Left lobe of liver (tissue), 2 donors: ENCODE measurements around the gene LILRB3. TPM values are rescaled to one million over a fixed set of nuclear protein-coding genes. Genes with fewer than 3 reads are reported as not detected.
"Not testable (repeated sequence)": the region's sequence is repeated elsewhere in the genome, so short reads cannot be mapped to it uniquely, and the experiment has no call there.

Source experiments
- ATAC-seq: fragments of 200-7000 bp; cut with Tn5 transposase; one replicate; pipeline ENCODE4 v1.9.1; 2020; ENCODE audit warnings: mild to moderate bottlenecking, moderate library complexity
- DNase-seq: peaks from one replicate; pipeline ENCODE4 v3.0.0-alpha.2; 2020; ENCODE audit warnings: low spot score
- total RNA-seq: library from RNA; stranded (reverse); gene quantifications from one replicate; pipeline ENCODE4 v1.2.1, GENCODE V29; 2021
- donor health status: DM: no; HTN: no; CAD: no; lungs with moderate emphysema.
- donor health status: DM: no; HTN: yes; CAD: no.

LILRB3 gene
- total RNA-seq, 1 donor from 2014 or later = 1.2 TPM

DNA sequence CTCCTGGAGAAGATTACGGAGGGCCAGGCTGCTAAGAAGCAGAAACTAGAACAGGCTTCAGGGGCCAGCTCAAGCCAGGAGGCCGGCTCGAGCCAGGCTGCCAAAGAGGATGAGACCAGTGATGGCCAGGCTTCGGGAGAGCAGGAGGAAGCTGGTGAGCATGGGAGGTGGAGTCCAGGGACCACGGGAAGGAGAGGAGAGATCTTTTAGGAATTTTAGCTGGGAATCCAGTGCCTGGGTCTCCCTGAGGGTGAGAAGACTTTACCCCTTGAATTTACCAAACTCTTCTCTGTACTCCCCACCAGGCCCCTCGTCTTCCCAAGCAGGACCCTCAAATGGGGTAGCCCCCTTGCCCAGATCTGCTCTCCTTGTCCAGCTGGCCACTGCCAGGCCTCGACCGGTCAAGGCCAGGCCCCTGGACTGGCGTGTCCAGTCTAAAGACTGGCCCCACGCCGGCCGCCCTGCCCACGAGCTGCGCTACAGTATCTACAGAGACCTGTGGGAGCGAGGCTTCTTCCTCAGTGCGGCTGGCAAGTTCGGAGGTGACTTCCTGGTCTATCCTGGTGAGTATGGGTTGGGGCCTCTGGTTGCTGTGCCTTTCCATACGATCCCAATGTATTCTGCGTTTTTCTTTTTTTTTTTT, 30.9 kb downstream of the LILRB3 start:
- DNase-seq (no peak), ATAC-seq (no peak)

DNA sequence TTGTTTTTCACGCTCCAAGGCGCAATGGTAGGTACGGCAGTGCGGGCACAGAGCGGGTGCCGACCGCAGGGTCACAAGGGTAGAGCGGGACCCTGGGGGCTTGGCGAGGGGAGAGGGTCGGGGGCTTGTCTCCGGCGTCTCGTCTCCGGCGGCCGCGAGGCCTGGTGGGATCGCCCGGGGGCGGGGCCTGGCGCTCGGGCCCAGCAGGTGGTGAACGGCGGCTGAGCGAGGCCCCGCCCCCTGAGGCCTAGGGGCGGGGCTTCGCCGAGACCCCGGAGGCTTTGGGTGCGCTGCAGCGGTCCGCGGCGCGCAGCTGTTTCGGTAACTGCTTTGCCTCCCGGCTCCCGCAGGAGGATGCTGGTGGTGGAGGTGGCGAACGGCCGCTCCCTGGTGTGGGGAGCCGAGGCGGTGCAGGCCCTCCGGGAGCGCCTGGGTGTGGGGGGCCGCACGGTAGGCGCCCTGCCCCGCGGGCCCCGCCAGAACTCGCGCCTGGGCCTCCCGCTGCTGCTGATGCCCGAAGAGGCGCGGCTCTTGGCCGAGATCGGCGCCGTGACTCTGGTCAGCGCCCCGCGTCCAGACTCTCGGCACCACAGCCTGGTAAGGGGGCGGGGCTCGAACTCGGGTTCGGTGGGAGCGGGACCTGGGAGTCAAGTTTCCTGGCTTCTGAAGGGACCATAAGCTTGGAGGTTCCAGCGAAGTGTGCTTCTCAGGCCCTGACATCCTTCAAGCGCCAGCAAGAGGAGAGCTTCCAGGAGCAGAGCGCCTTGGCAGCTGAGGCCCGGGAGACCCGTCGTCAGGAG, 31.6 kb downstream of the LILRB3 start, which contains the start of gene TSEN34:
Gene TSEN34 (plus strand): TSS at position 298 of the 800 bp plus-strand sequence. CDS start 57 bp downstream, at position 355.
- DNase-seq (peak; percentile 92), ATAC-seq (peak; percentile 61)

DNA sequence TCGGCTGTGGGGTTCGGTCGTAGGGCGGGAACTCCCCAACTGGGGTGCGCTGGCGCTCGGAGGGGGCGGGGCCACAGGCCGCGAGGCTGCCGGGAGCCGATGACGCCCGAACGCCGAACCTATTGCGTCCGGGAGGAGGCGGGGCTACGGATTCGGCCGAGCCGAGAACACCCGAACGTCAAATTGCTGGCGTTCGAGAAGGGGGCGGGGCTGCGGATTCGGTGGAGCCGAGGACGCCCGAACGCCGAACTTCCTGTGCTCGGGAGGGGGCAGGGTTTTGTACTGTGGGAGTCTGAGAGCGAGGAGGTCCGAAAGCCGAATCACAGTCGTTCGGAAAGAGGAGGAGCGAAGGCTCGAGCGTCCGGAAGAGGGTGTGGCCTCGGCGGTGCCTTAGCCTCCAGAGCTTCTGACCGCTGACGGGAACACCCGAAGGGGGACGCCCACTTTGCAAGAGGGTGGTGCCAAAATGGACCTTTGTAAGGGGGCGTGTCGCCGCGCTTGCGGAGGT, 32.2 kb downstream of the LILRB3 start:
- peak; percentile 69 for ATAC-seq
- DNase-seq = peak; percentile 100

DNA sequence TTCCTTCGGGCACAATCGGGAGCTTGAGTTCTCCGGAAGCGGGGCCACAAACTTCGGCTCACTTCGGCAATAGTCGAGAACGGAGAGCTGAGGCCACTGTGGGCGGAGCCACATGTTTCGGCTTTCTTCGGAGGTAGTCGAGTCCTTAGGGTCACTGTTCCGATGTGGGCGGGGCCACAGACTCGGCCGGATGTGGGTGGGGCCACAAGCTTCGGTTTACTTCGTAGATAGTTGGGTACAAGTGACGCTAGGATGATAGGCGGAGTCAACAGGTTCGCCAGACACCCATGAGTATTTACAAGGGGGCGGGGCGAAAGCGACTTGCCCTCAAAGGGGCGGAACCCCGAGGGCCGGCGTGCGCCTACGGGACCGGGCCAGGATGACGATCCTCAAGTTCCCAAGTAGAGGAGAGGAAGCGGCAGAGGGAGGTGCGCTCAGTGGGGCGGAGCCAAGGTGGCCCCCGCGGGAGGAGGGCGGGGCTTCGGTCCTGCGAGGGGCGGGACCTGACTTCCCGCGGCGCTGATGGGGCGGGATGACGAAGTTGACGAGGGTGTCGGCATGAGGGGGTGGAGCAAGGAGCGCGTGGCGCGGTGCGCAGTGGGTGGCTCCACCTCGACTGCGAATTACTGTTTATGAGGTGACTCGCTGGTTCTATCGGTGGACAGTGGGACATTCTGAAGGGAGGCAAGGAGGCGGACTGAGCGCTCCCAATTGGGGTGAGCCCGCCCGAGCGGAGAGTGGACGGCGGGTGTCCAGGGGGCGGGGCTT, 32.9 kb downstream of the LILRB3 start:
- DNase-seq (peak; percentile 100), ATAC-seq (peak; percentile 71)

DNA sequence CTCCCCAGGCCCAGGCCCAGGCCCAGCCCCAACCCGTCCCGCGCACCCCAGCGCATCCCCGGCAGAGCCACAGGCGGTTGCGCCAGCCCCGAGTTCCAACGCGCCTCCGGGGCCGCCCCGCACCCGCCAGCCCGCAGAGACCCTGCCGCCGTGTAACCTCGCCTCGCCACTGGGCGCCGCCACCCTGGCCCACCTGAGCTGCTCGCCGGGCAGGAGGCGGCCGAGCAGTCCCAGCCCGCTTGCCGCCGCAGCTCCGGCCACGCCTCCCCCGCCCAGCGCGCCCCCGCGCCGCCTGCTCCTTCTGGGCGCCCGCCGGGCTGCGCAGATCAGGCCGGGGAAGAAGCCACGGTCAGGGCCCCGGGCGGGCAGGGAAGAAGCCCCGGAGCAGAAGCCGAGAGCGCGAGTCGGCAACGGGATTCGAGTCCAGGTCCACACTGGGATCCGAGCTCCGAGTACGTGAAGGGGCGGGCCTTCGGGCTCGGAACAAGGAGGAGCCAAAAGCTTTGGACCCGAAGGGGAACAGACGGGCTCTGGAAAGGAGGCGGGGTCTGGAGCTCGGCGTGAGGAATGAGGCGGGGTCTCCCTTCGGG, 33.6 kb downstream of the LILRB3 start, which contains the start of gene MBOAT7:
Gene MBOAT7 (minus strand): TSS at position 436 of the 590 bp plus-strand sequence. CDS start 1,072 bp downstream, outside the sequence.
- DNase-seq = no peak
- ATAC-seq = peak; percentile 50

DNA sequence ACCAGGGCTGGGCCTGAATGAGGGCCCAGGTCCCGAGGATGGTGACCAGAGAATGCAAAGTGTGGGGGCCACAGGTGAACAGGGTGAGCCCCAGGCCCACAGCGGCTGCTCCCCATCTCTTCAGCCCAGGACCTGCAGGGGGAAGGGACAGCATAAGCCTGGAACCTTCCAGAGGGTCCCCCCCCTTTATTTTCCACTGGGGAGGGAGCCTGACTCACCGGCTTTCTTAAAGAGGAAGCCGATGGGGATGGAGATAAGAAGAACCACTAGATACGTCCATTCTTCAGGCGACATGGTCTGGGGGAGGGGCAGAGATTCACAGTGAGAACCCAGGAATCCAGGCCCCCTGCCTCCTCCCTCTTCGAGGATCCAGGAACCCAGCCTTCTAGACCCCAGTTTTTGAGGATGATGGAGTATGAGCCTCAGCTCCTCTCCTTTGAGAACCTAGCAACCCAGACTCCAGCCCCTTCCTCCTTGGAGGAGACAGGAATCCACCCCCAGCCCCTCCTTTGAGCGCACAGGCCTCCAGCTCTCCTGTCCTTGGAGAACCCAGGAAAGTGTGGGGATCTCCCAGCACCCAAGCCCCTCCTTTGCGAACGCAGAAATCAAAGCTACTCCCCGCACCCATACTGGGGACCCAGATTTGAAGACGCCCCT, 34.5 kb downstream of the LILRB3 start:
- no peak for ATAC-seq
- no peak for DNase-seq

DNA sequence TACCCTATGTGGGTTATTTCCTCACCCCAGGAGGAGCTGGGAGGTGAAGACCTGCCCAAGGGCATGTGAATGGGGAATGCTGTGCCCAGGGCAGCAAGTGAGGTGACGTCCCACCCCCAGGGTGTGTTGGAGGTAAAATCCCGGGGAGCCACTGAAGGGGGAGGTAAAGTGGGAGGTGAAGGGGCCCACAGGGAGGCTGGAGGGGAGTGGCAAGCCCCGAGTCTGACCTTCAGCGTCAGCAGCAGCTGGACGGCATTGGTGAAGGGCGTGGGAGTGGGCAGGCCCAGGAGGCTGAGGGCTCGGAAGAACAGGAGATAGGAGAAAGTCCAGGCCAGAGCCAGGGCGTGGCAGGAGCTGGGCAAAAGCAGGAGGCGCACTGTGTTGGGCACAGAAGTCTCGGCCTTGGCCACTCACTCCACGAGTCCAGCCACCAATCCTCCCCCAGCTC, 35.8 kb downstream of the LILRB3 start:
- ATAC-seq (no peak), DNase-seq (no peak)

DNA sequence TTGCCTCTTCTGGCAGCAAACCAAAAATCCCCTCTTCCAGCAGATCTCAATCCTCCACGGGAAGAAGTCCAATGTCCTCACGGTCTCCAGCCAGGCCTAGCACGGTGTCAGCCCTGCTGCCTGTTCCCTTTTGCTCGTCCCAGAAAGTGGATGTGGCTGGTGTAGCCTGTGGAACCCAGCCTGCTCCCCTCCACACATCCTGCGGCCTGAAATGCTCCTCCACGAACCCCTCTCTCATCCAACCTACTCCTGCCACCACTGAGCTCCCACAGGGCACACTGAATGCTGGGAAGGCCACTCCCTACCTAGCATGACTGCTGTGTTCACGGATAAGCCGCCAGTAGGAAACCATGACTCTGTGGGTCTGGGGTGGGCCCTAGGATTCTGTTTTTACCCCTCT, 36.5 kb downstream of the LILRB3 start:
- ATAC-seq (no peak), DNase-seq (no peak)

DNA sequence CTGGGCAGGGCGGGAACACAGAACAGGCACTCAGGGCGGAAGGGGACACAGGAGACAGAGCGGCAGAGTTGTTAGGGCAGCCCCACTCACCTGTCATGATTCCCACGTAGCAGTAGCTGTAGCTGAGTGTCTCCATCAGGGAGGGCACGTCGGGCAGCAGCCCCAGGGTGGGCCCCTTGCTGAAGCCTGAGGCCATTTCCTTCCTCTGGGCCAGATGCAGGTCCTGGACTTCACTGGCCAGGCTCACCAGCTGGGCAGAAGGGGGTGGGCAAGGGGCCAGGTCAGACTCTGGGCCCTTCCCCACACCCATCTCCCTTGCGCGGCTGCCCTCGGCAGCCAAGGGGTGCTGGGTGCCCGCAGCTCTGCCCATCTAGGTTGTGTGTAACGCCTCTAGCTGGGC, 39.4 kb downstream of the LILRB3 start:
- DNase-seq = no peak
- no peak for ATAC-seq

DNA sequence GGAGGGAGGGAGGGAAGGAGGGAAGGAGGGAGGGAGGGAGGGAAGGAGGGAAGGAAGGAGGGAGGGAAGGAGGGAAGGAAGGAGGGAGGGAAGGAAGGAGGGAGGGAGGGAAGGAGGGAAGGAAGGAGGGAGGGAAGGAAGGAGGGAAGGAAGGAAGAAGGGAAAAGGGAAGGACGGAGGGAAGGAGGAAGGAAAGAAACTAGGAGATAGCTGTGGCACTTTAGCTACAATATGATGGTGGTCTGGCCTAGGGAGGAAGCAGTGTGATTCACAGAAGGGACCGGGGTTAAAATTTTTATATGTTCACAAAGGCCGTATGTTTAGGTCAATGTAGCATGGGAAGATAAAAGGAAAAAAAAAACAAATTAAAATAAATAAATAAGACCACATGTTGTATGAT, 40.9 kb downstream of the LILRB3 start:
- not testable (repeated sequence) for DNase-seq, ATAC-seq

DNA sequence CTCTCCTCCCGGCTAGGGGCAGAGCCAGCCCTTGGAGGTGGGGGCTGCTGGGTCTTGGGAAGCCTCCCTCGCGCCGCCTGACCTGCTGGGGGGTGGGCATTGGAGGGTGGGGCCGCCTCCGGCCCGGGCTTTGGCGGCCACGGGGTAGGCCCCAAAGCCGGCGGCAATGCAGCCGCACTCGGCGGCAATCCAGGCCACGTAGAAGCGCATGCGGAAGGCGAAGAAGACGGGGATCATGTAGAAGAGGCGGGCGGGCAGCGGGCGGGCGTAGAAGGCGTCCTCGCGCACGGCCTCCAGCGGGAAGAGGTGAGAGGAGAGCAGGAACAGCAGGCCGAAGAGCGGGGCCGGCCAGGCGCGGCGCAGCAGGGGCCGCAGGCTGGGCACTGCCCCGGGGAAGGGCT, 42.1 kb downstream of the LILRB3 start:
- ATAC-seq (no peak), DNase-seq (no peak)

DNA sequence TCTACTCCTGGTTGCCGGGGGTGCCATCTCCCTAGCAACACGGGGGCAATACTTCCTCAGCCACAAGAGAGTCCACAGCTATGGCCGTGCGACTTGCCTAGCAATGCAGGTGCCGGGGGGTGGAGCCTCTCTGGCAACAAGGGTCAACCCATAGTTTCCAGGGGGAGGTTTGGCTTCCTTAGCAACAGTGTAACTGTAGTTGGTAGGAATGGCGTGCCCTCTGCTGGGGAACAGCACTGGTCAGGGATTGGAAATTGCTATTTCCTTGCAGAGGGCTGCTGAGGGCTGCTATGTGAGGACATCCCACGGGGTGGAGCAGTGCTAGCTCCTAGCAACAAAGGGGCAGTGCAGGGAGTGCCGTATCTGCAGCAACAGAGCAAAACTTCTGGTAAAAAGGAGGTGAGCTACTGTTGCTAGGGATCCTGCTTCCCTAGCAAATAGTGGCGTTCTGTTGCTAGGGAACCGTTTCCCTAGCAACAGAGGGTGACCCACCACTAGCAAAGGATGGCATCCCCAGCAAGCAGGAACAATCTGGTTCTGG, 42.8 kb downstream of the LILRB3 start:
- DNase-seq = no peak
- no peak for ATAC-seq

DNA sequence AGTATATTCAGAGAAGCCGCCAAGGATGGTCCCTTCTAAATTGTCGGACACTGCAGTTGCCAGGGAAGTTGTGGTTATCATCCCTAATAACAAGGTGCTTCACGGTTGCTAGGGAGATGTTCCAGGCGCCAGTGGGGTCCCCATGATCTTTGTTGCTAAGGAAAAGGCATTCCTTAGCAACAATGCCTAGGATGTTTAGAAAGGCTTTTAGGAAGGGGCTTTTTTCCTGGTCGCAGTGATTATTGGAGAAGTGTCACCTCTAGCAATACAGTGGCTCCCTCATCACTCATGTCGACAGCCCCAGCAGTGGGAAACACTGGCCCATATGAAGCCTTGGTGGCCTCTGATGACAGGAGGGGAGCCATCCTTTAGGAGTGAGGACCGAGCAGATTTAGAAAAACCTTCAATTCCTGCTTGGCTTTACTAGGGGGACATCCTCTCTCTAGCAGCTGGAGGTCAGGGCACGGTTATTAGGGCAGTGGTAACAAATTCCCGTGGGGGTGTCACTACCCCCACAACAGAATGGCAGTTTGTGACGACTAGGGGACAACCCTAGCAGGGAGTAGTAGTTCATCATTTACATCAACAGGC, 43.5 kb downstream of the LILRB3 start:
- DNase-seq (no peak), ATAC-seq (no peak)

DNA sequence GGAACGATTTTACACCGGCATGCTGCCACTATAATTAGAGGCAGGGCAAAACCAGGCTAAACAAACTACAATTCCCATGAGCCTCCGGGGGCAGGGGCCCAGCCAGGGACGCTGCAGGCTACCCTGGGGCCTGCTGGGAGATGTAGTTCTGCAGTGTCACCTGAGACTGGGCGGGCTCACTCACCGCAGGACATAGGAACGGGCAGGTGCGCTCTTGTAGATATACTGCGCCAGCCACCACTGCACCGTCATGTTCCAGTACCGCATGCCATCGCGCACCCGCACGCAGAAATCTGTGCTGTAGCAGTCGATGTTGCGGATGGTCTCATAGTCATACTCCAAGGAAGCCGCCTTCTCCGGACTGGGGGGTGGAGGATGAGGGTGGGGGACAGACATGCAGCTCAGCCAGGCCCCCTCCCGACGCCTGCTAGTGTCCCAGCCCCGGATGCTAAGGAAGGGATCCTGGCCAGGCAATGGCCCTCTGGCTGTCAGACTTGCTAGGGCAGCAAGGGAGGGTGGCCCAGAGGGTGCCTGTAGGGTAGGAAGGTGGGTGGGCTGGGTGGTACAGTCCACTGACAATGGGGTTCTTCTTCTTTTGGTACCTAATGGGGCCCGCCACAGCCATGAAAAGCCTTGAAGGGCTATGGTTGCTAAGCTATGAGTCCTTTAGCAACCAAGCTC, 44.1 kb downstream of the LILRB3 start:
- DNase-seq = no peak
- ATAC-seq = peak; percentile 95

DNA sequence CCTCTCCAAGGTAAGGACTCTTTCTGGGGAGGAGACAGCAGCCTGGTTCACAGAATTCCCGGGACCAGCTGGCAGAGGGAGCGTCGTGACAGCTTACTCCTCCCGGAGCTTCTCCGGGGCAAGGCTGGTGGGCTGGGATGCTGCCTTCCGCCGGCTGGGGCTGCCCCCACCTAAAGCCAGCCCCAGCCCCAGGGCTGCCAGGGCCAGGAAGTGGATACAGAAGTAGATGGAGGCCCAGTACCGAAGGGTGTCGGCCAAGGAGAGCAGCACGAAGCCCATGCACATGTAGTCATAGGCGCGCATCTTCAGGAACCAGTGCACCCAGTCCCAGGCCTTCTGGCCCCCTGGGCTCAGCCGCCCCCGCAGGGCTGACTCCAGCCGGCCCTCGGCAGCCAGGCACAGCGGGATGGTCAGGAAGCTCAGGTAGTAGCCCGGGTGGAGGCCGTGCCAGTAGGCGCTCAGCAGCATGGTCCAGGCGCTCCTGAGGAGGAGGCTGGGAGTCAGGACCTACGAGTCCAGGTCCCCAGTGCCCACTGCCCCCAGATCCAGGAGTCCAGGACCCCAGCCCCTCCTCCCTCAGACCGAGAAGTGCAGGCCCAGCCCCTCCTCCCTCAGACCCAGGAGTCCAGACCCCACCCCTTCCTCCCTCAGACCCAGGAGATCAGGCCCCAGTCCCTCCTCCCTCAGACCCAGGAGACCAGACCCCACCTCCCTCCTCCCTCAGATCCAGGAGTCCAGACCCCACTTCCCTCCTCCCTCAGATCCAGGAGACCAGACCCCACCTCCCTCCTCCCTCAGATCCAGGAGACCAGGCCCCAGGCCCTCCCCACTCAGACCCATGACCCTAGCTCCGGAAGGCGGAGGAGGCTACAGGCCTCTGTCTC, 48.6 kb downstream of the LILRB3 start:
- ATAC-seq = no peak

DNA sequence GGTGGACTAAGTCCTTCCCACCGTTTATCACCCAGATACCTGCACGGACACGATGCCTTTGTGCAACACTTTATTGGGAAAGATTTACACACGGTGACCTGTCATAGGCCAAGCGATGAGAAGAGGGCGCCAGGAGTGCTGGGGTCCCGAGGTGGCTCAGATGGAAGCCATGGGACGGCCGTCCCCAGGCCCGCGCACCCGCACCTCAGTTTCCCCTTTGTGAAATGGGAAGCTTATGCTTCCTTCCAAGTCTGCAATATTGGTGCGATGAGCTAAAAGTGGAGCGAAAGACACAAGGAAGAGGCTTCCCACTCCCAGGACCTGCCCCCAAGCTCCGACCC, 49.5 kb downstream of the LILRB3 start:
- DNase-seq = no peak
- ATAC-seq = no peak

More for the DNA sequence above, 48.6 kb downstream of the LILRB3 start:
- DNase-seq = no peak

DNA sequence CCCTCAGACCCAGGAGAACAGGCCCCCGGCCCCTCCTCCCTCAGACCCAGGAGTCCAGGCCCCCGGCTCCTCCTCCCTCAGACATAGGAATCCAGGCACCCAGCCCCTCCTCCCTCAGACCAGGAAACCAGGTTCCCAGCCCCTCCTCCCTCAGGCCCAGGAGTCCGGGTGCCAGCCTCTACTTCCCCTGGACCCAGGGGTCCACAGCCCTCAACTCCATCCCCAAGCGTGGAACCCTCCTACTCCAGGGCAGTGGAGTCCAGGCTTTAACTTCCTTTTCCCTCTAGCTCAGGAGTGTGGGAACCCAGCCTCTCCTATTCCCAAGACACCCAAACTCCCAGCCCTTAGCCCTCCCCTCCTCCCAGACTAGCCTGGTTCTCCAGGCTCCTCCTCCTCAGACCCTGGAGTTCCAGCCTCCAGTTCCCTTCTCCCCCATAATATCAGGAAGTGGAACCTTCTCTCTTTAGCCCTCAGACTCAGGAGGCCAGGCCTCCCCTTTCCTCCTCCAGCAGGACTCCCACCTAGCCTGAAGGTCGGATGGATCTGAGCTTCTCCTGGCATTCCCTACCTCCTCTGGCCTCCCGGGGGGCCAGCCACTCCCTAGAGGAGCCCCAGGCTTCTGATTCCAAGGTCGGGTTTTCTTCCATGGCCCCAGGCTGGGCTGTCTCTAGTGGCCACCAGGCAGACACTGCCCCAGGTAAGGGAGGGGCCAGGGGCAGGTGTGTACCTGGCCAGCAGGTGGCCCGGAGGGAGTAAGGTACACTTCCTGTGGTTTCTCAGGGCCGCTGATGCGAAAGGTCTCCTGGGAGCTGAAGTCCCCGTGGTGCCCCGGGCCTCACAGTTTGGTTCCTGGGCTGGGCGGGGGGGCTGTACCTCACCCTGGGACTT, 50.1 kb downstream of the LILRB3 start, which contains the start of gene TMC4:
Gene TMC4 (minus strand): TSS at position 690 of the 888 bp plus-strand sequence. CDS start 43 bp downstream, at position 647.
- DNase-seq (peak; percentile 48), ATAC-seq (peak; percentile 49)
